ENCODE measurements around the gene CCDC87.
"Not testable (repeated sequence)": the region's sequence is repeated elsewhere in the genome, so short reads cannot be mapped to it uniquely, and the experiment has no call there.

Gene CCDC87

GRCh38 chr11:66616379-66617154 is 23.7 kb upstream of the CCDC87 start, which contains the start of gene RBM14:
Gene RBM14 (plus strand): TSS chr11:66616630. CDS start chr11:66616721, 91 bp downstream.
- peak; percentile 99 for DNase-seq (ENCODE audit: low read depth, low spot score)

GRCh38 chr11:66614073-66614472 is 21.2 kb upstream of the CCDC87 start:
- no peak for DNase-seq (ENCODE audit: low read depth, low spot score)

- no peak for DNase-seq (ENCODE audit: low read depth, low spot score)
Observed at GRCh38 chr11:66612458-66612857, 19.6 kb upstream of the CCDC87 start.

GRCh38 chr11:66609721-66610617 is 17.1 kb upstream of the CCDC87 start:
- DNase-seq (ENCODE audit: low read depth, low spot score), result no peak

GRCh38 chr11:66607126-66607834 is 14.4 kb upstream of the CCDC87 start:
- DNase-seq (ENCODE audit: low read depth, low spot score), result no peak

- not testable (repeated sequence) for DNase-seq (ENCODE audit: low read depth, low spot score)
Observed at GRCh38 chr11:66606608-66607007, 13.7 kb upstream of the CCDC87 start.

GRCh38 chr11:66604155-66604554 is 11.3 kb upstream of the CCDC87 start:
- DNase-seq (ENCODE audit: low read depth, low spot score), result no peak

GRCh38 chr11:66603072-66603471 is 10.2 kb upstream of the CCDC87 start:
- DNase-seq (ENCODE audit: low read depth, low spot score), result no peak

- DNase-seq (ENCODE audit: low read depth, low spot score), result no peak
Observed at GRCh38 chr11:66600631-66601233, 7.9 kb upstream of the CCDC87 start.

GRCh38 chr11:66600219-66600618 is 7.4 kb upstream of the CCDC87 start:
- no peak for DNase-seq (ENCODE audit: low read depth, low spot score)

GRCh38 chr11:66598993-66599392 is 6.1 kb upstream of the CCDC87 start:
- DNase-seq (ENCODE audit: low read depth, low spot score), result no peak

GRCh38 chr11:66595245-66595904 is 2.5 kb upstream of the CCDC87 start:
- DNase-seq (ENCODE audit: low read depth, low spot score), result no peak

- no peak for DNase-seq (ENCODE audit: low read depth, low spot score)
Observed at GRCh38 chr11:66593650-66594049, 787 bp upstream of the CCDC87 start.

- no peak for DNase-seq (ENCODE audit: low read depth, low spot score)
Observed at GRCh38 chr11:66593303-66593635, 406 bp upstream of the CCDC87 start.

- no peak for DNase-seq (ENCODE audit: low read depth, low spot score)
Observed at GRCh38 chr11:66591175-66591574, 1.7 kb downstream of the CCDC87 start.

- no peak for DNase-seq (ENCODE audit: low read depth, low spot score)
Observed at GRCh38 chr11:66589996-66590675, 2.7 kb downstream of the CCDC87 start.

GRCh38 chr11:66589315-66589714 is 3.5 kb downstream of the CCDC87 start:
- not testable (repeated sequence) for DNase-seq (ENCODE audit: low read depth, low spot score)

- no peak for DNase-seq (ENCODE audit: low read depth, low spot score)
Observed at GRCh38 chr11:66586136-66586535, 6.7 kb downstream of the CCDC87 start.

- not testable (repeated sequence) for DNase-seq (ENCODE audit: low read depth, low spot score)
Observed at GRCh38 chr11:66585447-66585846, 7.4 kb downstream of the CCDC87 start.

GRCh38 chr11:66582565-66583147 is 10.2 kb downstream of the CCDC87 start:
- DNase-seq (ENCODE audit: low read depth, low spot score), result not testable (repeated sequence)
